ENCODE results near the gene FHL1.

The FHL1 gene

DNA sequence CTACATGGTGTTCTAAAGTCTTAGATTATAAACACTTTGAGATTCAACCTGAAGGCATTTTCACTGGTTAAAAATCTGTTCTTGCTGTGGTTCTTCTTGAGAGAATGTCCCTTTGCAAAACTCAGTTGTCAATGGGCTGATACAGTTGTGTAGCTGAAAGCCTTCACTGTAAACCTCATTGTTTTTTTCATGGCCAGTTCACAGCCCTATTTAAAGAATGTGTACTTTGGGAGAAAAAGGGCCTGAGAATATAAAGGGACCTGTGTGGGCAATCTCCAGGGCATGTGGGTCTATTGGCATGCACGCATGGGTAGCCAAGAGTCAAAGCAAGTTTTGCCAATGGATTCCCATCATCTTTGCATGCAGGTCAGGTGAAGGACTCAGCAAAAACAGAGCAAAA lies 111.6 kb downstream of the FHL1 start:
- no peak overlapping the region for H3K27ac ChIP-seq (ENCODE audit: low read depth, low read length)
- peaks cover 11% of the 10 kb centered on the region for H3K4me1 ChIP-seq (ENCODE audit: control insufficient read depth, insufficient read depth, low read length)
- no peaks in the 10 kb centered on the region for H3K9me3 ChIP-seq (ENCODE audit: control insufficient read depth, insufficient read depth, low read depth, low read length)
- H3K9ac ChIP-seq (ENCODE audit: low read length), result no peak overlapping the region
- H3K4me3 ChIP-seq (ENCODE audit: low read depth, low read length), result no peak overlapping the region
- H3K27me3 ChIP-seq (ENCODE audit: control insufficient read depth, insufficient read depth, low read length), result no peaks in the 10 kb centered on the region; the same call in 1 of the 2 replicates
- no peaks in the 10 kb centered on the region for H3K36me3 ChIP-seq (ENCODE audit: control insufficient read depth, insufficient read depth, low read length)

DNA sequence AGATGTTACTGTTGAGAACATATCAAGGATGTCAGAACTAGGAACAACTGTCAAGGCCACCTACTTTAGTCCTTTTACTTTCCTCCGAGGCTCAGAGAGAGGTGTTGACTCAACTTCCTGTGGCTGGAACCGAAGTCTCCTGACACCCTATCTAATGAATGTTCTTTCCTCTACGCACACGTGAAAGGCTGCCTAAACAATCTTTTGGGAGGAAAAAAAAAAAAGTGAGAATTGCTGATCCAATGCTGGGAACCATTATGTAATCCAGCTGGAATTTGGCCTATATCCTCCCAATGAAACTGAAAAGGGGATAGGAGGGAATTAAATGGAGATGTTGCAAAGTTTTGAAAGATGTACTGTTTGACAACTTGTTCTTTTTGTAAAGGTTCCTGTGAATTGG lies 112.2 kb downstream of the FHL1 start:
- H3K4me3 ChIP-seq (ENCODE audit: low read depth, low read length), result no peak overlapping the region
- no peak overlapping the region for H3K9ac ChIP-seq (ENCODE audit: low read length)
- no peak overlapping the region for H3K27ac ChIP-seq (ENCODE audit: low read depth, low read length)
- H3K36me3 ChIP-seq (ENCODE audit: control insufficient read depth, insufficient read depth, low read length), result no peaks in the 10 kb centered on the region
- H3K27me3 ChIP-seq (ENCODE audit: control insufficient read depth, insufficient read depth, low read length), result no peaks in the 10 kb centered on the region; the same call in 1 of the 2 replicates
- peaks cover 11% of the 10 kb centered on the region for H3K4me1 ChIP-seq (ENCODE audit: control insufficient read depth, insufficient read depth, low read length)
- no peaks in the 10 kb centered on the region for H3K9me3 ChIP-seq (ENCODE audit: control insufficient read depth, insufficient read depth, low read depth, low read length)

DNA sequence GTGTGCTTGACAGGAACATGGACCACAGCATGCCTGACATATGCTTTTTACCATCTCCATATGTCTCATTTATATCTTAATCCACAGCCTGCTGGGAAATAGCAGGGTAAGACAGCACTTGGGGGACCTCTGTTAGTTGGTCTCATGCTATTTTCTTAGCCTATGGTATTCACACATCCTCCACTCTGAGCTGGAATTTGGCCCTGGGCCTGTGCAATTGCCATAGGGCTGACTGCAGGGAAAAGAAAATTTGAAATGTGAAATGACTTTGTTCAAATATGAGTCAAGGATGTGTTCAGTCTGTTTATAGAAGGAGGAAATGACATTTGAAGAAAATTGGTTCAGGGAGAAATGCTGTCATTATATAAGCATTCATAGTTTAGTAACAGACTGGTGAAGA lies 113.4 kb downstream of the FHL1 start:
- Histone ChIP-seq H3K9me3 (ENCODE audit: control insufficient read depth, insufficient read depth, low read depth, low read length) (no peaks in the 10 kb centered on the region), H3K27me3 (ENCODE audit: control insufficient read depth, insufficient read depth, low read length) (no peaks in the 10 kb centered on the region; the same call in 1 of the 2 replicates), H3K9ac (ENCODE audit: low read length) (no peak overlapping the region), H3K4me3 (ENCODE audit: low read depth, low read length) (no peak overlapping the region), H3K27ac (ENCODE audit: low read depth, low read length) (no peak overlapping the region), H3K4me1 (ENCODE audit: control insufficient read depth, insufficient read depth, low read length) (peaks cover 10% of the 10 kb centered on the region), H3K36me3 (ENCODE audit: control insufficient read depth, insufficient read depth, low read length) (no peaks in the 10 kb centered on the region)
